GM19035 (cell line): ENCODE data around the gene MRTFA.

Experiments
- ATAC-seq: cut with Tn5 transposase; IDR thresholded peaks from one replicate; pipeline ENCODE4 v1.9.1; 2021; ENCODE audit not compliant: unreplicated experiment

MRTFA gene

DNA sequence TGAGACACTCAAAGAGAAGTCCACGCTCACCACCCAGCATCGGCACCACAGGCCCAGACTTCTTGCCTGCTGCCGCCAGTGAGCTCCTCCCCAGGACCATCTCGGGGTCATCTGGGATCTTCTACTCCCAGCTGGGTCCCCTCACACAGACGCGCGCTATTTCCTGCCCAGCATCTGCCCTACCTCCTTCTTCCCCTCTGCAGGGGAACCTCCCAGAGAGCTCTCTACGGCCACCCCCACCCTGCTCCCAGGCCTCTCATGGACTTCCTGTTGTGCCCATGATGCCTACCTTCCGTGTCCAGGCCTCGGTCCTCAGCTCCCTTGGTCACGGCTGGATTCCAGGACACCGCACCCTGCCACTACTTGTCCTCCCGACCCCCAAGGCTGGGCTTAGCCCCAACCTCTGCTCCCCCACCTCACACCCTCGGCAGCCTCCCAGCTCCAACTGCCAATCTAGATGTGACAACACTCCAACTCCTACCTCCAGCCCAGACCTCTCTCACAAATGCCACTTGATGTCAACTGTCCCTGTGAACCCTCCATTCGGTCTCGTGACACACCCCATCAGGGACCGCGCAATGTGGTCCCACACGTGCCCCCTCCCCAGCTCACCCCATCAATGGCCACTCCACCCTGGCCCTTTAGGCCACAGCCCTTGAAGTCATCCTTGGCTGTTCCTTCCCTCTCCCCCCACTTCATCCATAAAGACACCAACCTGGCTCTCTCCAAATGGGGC lies 220.8 kb downstream of the MRTFA start:
- no peak for ATAC-seq

DNA sequence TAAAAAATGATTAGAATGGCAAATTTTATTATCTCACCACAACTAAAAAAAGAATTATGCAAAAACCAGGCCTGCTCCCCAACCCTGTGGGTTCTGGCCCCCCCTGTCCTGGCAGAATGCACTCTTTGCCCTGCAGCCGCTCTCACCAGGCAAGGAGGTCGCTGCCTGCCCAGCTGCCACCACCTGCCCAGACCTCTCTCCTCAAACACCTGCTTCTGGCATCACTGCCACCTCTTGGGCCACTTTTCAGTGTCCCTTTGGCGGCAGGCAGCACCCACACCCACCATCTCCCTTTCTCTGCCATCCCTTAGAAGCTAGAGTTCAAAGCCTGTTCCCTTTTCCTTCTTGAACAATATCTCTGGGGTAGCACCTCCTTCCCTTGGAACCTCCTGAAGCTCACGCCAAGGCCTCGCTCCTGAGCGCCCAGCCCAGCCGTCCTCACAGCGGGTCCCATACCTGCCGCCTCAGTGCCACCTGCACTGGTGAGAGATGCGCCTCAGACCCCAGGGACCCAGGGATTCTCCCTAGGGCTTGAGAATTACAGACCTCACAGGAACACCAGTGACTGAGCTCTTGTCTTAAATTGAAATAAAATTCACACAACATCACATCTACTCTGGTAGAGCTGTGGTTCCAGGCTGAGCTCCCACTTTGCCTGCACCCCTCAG lies 221.5 kb downstream of the MRTFA start:
- ATAC-seq = no peak

DNA sequence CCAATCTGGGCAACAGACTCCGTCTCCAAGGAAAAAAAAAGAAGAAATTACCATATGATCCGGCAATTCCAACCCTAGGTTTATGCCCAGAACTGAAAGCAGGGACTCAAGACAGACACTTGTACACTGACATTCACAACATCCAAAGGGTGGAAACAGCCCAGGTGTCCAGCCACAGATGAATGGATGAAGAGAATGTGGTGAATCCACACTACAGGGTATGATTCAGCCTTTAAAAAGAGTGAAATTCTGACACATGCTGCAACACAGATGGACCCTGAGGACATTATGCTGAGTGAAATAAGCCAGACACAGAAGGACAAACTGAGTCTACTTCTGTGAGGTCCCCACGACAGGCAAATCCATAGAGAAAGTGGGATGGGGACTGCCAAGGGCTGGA lies 222.2 kb downstream of the MRTFA start:
- no peak for ATAC-seq

DNA sequence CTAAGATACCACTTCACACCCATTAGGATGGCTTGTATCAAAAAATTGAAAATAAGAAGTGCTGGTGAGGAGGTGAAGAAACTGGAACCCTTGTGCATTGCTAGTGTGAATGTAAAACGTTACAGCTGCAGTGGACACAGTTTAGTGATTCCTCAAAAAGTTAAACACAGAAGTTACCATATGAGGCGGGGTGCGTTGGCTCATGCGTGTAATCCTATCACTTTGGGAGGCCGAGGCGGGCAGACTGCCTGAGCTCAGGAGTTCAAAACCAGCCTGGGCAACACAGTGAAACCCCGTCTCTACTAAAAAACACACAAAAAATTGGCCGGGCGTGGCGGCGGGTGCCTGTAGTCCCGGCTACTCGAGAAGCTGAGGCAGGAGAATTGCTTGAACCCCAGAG lies 222.6 kb downstream of the MRTFA start:
- ATAC-seq = no peak

DNA sequence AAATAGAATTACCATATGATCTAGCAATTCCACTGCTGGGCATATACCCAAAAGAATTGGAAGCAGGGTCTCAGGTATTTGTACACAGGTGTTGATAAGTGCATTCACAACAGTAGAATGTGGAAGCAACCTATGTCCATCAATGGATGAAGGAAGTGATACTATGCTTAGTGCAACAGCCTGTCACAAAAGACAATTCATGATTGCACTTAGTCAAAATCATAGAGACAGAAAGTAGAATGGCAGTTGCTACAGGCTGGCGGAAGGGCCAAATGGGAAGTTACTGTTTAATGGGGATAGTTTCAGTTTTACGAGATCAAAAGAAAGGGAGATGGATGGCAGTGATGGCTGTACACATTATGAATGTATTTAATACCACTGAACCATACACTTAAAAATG lies 224.1 kb downstream of the MRTFA start:
- no peak for ATAC-seq

DNA sequence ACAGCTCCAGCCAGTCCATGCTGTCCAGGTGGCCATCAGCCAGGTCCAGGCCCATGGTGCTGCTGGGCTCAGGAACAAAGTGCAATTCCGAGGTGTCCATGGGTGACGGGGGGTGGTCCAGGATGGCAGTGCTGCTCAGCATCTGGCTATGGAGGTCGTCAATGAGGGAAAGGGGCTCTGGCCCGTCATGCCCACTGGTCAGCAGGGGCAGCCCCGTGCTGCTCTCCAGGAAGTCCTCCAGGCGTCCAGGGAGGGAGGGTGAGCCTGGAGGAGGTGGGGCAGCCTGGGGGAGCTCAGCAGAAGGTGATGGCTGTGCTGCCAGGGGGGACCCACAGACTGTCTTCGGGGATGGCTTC lies 225.0 kb downstream of the MRTFA start:
- no peak for ATAC-seq

DNA sequence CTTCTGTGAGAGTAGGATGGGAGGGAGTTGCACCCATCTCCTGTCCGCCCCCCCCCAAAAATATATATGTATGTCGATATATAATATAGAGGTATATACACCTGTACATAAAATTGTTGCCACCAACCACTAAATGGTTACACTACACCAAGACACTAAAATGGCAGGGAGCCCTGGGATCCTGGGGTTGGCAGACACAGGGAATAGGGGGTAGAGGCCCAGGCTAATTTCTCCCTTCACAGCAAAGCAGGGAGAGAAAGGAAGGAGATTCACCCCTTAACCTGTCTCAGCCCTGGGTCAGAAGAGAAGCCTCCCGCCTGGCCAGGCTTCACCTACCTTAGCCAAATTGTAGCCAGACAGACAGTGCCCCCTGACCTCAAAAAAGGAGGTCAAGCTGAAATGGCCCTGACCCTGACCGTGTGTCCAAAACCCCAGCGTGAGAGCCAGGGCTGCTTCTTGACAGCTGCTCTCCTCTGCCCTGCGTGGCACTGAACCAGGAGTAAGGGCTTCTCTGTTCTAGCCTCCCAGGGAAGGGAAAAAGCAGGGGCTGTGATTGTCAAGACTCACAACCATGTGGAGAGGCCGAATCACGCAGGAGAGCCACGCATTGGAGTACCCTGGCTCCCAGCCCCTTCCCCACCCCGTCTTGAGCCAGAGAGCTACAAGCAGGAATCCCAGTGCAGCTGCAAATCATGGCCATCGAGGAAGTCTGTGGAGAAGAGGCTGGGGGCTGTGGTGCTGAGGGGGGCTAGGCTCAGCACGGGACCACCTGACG lies 225.6 kb downstream of the MRTFA start:
- ATAC-seq = no peak

DNA sequence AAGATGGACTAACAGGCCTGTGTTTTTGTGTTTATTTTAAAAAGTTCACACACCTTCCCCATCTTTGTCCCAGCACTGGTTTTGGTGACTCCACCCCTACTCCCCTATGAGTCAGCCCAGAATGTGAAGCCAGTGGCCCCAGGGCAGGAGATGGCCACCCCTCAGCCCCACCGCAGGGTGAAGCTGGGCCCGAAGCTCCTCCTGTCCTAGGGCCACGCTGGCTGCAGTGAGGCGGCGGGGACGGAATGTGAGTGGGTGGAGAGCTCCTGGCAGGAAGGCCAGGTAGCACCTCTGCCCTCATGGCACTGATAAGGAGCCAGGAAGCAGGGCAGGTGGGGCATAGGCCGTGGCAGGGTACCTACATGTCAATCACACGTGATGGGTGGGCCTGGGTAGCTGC lies 226.2 kb downstream of the MRTFA start:
- no peak for ATAC-seq

DNA sequence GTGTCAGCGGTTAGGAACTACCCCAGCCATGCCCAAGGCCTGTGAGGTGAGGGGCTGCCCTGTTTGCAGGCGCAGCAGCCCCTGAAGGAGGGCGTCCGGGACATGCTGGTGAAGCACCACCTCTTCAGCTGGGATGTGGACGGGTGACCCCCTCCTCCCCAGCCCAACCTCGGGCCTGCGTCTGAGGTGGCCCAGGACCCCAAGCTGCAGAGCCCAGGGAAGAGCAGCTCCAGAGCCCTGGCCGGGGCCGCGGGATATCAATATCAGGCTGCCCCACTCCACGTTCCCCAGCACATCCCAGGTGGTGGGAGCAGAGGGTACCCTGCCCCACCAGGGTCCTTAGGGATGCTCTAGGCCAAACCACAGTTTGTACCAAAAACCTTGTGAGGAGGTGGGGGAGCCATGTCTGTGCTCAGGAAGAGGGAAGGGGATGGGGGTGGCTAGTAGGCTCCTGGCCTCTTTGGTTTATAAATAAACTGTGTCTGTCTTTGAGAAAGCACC lies 226.9 kb downstream of the MRTFA start:
- ATAC-seq = no peak

DNA sequence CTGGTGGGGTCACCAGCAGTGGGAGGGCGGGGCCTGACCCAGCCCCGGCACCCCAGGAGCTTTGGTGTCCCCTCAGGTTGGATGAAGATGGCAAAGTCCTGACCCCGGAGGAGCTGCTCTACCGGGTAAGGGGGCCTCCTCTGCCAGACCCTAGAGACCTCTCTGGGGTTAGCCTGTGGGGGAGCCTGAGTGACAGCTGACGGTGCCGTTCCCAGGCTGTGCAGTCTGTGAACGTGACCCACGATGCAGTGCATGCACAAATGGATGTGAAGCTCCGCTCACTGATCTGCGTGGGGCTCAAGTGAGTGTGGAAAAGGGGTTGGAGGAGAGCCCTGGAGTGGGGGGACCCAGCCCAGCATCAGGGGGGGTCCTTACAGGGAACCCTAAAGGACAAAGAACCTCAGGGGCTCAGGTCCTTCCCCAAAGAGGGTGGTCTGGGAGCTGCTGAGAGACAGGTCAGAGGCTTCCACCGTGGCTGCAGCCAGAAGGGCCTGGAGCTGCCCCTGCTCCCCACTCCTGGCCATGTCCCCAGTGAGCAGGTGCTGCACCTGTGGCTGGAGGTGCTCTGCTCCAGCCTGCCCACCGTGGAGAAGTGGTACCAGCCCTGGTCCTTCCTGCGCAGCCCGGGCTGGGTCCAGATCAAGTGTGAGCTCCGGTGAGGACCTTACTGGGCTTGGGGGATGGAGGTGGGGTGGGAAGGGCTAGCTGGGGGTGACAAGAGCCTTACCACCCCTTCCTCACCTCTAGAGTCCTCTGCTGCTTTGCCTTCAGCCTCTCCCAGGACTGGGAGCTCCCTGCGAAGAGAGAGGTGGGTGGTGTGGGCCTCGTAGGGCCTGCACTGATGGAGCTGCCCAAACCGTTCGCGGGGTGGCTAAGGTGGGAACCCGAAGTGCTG lies 227.6 kb downstream of the MRTFA start:
- ATAC-seq = no peak

DNA sequence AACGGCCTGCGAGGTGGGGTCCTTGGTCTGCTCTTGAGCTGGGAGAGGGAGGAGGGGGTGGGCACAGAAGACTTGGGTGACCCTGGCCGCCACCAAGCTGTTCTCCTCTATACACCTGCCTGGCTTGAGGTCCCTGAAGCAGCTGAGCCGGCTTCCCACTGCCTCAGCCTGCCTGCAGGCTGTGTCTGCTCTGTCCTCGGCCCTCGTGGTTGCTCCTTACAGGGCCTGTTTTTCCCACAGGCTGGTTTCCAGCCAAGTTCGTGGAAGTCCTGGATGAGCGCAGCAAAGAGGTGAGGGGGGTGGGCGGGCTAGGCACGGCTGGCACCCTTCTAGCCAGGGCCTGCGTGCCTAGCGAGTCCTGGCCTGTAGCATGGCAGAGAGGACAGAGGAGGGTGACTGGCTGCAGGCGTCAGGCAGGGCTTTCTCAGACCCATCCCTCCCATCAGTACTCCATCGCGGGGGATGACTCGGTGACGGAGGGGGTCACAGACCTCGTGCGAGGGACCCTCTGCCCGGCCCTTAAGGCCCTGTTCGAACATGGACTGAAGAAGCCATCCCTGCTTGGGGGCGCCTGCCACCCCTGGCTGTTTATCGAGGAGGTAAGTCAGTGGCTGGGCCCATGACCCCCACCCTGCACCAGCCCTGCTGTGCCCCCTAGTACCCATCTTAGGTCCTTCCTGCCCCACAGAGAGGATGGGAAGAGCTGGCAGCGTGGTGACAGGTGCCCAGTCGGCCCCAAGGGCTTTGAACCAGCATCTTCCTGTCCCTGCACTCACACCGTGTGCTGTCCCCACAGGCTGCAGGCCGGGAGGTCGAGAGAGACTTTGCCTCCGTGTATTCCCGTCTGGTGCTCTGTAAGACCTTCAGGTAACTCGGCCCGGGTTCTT lies 228.4 kb downstream of the MRTFA start:
- no peak for ATAC-seq

DNA sequence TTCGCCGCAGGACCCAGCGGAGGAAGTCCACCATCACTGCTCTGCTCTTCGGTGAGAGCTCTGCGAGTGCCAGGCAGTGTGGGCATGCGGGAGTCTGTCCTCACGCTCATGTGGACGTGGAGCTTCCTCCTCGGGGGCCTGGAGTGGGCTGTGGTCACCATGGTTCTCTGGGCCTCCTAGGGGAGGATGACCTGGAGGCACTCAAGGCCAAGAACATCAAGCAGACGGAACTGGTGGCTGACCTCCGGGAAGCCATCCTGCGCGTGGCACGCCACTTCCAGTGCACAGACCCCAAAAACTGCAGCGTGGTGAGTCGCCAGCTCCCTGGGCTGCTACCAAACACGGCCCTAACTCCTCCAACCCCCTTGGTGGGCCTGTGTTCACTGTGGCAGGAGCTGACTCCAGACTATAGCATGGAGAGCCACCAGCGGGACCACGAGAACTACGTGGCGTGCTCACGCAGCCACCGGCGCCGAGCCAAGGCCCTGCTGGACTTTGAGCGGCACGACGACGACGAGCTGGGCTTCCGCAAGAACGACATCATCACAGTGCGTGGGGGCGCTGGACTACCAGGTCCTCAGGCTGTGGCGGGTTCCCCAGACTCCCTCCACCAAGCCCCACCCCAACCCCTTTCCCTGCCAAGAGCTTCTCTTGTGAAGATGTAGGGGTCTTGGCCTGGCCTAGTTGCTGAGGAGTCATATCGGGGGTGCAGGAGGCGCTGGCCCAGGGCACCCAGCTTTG lies 229.3 kb downstream of the MRTFA start:
- ATAC-seq = no peak

DNA sequence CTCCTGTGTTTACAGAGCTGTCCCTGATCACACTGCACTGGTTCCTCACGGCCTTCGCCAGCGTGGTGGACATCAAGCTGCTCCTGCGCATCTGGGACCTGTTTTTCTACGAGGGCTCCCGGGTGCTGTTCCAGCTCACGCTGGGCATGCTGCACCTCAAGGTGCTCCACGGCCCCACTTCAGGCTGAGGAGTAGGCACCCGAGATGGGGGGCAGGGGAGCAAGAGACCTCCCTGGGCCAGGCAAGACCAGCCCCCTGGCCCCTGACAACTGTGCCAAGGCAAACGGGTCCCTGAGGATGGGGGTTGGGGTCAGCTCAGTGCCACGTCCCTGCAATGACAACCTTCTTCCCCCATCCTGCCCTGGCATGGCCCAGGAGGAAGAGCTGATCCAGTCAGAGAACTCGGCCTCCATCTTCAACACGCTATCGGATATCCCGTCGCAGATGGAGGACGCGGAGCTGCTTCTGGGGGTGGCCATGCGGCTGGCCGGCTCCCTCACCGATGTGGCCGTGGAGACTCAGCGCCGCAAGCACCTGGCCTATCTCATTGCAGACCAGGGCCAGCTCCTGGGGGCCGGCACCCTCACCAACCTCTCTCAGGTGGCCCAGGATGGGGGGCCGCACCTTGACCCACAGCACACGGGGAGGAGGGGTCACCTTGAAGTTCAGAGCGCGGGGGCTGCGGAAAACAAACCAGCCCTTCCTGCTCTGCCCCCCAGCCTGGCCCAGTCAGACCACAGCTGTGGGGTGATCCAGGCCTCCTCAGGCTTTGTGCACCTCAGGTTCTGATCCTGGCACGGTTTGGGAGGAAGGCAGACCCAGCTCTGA lies 230.2 kb downstream of the MRTFA start:
- no peak for ATAC-seq

DNA sequence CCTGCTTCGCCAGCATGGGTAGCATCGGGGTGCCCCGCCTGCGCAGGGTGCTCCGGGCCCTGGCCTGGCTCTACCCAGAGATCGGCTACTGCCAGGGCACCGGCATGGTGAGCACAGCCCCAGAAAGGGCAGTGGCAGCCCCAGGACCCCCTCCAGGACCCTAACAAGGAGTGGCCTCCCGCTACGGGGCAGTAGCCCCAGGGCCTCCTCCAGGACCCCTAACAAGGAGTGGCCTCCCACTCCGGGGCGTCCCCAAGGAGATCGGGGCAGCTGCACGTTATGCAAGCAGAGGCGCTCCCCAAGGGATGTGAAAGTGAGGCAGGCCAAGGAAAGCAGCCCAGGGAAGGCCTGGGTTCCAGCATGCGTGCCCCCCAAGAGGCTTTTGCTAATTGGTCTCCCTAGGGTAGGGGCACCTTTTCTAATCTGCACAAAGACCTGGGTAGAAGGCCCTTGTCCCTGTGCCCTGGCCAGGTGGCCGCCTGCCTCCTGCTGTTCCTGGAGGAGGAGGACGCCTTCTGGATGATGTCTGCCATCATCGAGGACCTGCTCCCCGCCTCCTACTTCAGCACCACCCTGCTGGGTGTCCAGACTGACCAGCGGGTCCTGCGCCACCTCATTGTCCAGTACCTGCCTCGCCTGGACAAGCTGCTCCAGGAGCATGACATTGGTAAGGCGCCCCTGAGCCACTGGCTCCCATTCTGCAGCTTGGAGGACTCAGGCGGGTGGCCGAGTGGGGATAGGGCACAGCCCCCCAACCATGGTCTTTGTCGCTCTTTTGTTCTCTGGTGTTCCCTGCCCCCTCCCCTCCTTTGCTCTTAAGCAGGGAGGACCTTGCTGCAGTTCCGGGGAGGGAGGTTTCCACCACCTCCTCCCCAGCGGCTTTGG lies 231.1 kb downstream of the MRTFA start:
- ATAC-seq = no peak

DNA sequence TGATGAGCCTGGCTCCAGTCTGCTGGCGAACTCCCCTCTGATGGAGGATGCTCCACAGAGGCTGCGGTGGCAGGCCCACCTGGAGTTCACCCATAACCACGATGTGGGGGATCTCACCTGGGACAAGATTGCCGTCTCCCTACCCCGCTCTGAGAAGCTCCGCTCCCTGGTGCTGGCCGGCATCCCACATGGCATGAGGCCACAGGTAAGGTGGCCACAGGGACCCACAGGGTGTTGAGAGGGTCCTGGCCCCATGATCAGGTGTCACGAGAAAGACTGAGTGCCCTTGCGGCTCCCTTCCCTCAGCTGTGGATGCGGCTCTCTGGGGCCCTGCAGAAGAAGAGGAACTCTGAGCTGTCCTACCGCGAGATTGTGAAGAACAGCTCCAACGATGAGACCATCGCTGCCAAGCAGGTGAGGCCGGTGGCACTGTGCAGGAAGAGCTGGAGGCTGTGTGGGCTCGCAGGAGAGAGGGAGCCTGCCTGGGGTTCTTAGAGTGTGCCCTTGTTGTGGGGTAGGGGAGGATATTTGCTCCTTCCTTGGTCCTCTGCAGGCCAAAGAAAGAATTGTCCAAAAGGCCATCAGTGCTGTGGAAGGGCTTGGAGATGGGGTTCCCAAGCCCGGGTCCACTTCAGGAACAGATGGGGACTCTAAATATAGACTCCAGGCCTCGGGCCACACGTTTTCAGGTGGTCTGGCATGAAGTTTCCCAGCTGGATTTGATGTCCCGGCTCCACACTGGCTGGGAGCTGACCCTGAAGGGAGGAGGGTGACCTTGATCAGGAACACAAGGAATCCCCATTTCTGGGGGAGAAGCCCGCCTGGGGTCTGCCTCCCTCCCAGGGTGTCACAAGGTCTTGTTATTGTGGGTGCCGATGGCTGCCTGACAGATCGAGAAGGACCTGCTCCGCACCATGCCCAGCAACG lies 232.0 kb downstream of the MRTFA start:
- no peak for ATAC-seq

DNA sequence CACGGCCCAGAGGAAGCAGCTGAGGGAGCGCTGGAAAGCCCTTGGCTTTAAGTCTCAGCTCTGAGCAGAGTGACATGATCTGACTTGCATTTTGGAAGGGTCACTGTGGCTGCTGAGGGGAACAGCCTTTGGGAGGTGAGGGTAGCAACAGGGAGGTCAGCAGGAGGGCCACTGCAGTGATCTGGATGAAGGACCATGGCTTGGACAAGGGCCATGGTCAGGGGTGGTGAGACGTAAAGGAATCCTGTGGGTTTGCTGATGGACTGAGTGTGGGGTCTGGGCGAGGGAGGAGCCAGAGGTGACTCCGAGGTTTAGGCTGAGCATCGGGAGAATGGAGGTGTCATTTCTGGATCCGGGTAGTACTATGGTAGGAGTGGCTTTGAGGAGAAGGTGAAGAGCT lies 232.9 kb downstream of the MRTFA start:
- ATAC-seq = no peak
